Measurements from ENCODE around the gene PTPRN2.

PTPRN2 gene

GRCh38 chr7:158125721-158126120 is 461.9 kb downstream of the PTPRN2 start:
- in situ Hi-C loops (cut with MboI; ENCODE audit: low pct_unique_long_range_greater_than_20kb, low sequenced_read_pairs) = no loop called here
- no peak for DNase-seq

- in situ Hi-C loops (cut with MboI; ENCODE audit: low pct_unique_long_range_greater_than_20kb, low sequenced_read_pairs) = no loop called here
Measured at GRCh38 chr7:158125091-158125490, 462.5 kb downstream of the PTPRN2 start.

GRCh38 chr7:158124671-158125079 is 462.9 kb downstream of the PTPRN2 start:
- in situ Hi-C loops (cut with MboI; ENCODE audit: low pct_unique_long_range_greater_than_20kb, low sequenced_read_pairs) = no loop called here
- DNase-seq = no peak

More at GRCh38 chr7:158125091-158125490, 462.5 kb downstream of the PTPRN2 start:
- DNase-seq = no peak

GRCh38 chr7:158123753-158124152 is 463.9 kb downstream of the PTPRN2 start:
- no peak for DNase-seq
- in situ Hi-C loops (cut with MboI; ENCODE audit: low pct_unique_long_range_greater_than_20kb, low sequenced_read_pairs) = no loop called here

- in situ Hi-C loops (cut with MboI; ENCODE audit: low pct_unique_long_range_greater_than_20kb, low sequenced_read_pairs) = no loop called here
- DNase-seq = no peak
Measured at GRCh38 chr7:158123214-158123613, 464.4 kb downstream of the PTPRN2 start.

GRCh38 chr7:158121441-158122045 is 466.1 kb downstream of the PTPRN2 start:
- in situ Hi-C loops (cut with MboI; ENCODE audit: low pct_unique_long_range_greater_than_20kb, low sequenced_read_pairs) = no loop called here
- no peak for DNase-seq

GRCh38 chr7:158120716-158121115 is 466.9 kb downstream of the PTPRN2 start:
- DNase-seq = no peak
- in situ Hi-C loops (cut with MboI; ENCODE audit: low pct_unique_long_range_greater_than_20kb, low sequenced_read_pairs) = no loop called here

- no peak for DNase-seq
- in situ Hi-C loops (cut with MboI; ENCODE audit: low pct_unique_long_range_greater_than_20kb, low sequenced_read_pairs) = no loop called here
Measured at GRCh38 chr7:158120316-158120715, 467.3 kb downstream of the PTPRN2 start.

GRCh38 chr7:158117341-158118222 is 470.0 kb downstream of the PTPRN2 start:
- in situ Hi-C loops (cut with MboI; ENCODE audit: low pct_unique_long_range_greater_than_20kb, low sequenced_read_pairs) = no loop called here
- no peak for DNase-seq

- in situ Hi-C loops (cut with MboI; ENCODE audit: low pct_unique_long_range_greater_than_20kb, low sequenced_read_pairs) = no loop called here
- no peak for DNase-seq
Measured at GRCh38 chr7:158116235-158116634, 471.4 kb downstream of the PTPRN2 start.

- DNase-seq = no peak
- in situ Hi-C loops (cut with MboI; ENCODE audit: low pct_unique_long_range_greater_than_20kb, low sequenced_read_pairs) = no loop called here
Measured at GRCh38 chr7:158114056-158114850, 473.4 kb downstream of the PTPRN2 start.

GRCh38 chr7:158113321-158114025 is 474.1 kb downstream of the PTPRN2 start:
- in situ Hi-C loops (cut with MboI; ENCODE audit: low pct_unique_long_range_greater_than_20kb, low sequenced_read_pairs) = no loop called here

GRCh38 chr7:158112571-158113320 is 474.9 kb downstream of the PTPRN2 start:
- in situ Hi-C loops (cut with MboI; ENCODE audit: low pct_unique_long_range_greater_than_20kb, low sequenced_read_pairs) = no loop called here

More at GRCh38 chr7:158113321-158114025, 474.1 kb downstream of the PTPRN2 start:
- no peak for DNase-seq

GRCh38 chr7:158111906-158112570 is 475.6 kb downstream of the PTPRN2 start:
- in situ Hi-C loops (cut with MboI; ENCODE audit: low pct_unique_long_range_greater_than_20kb, low sequenced_read_pairs) = no loop called here
- DNase-seq = no peak

More at GRCh38 chr7:158112571-158113320, 474.9 kb downstream of the PTPRN2 start:
- no peak for DNase-seq

- no peak for DNase-seq
Measured at GRCh38 chr7:158111049-158111751, 476.4 kb downstream of the PTPRN2 start.

GRCh38 chr7:158110661-158111048 is 477.0 kb downstream of the PTPRN2 start:
- in situ Hi-C loops (cut with MboI; ENCODE audit: low pct_unique_long_range_greater_than_20kb, low sequenced_read_pairs) = no loop called here
- DNase-seq = no peak

More at GRCh38 chr7:158111049-158111751, 476.4 kb downstream of the PTPRN2 start:
- in situ Hi-C loops (cut with MboI; ENCODE audit: low pct_unique_long_range_greater_than_20kb, low sequenced_read_pairs) = no loop called here

GRCh38 chr7:158110034-158110590 is 477.5 kb downstream of the PTPRN2 start:
- in situ Hi-C loops (cut with MboI; ENCODE audit: low pct_unique_long_range_greater_than_20kb, low sequenced_read_pairs) = no loop called here
- no peak for DNase-seq
